HG03432 (cell line): Measurements from ENCODE around the gene L1TD1.
A peak's percentile ranks its signal among the peaks of the same experiment; 100 is the strongest.
"Not testable (repeated sequence)": the region's sequence is repeated elsewhere in the genome, so short reads cannot be mapped to it uniquely, and the experiment has no call there.

Experiments
- ATAC-seq: cut with Tn5 transposase; IDR thresholded peaks from one replicate; pipeline ENCODE4 v1.9.1; 2021; ENCODE audit warnings: mild to moderate bottlenecking, moderate library complexity; ENCODE audit not compliant: unreplicated experiment

Gene L1TD1, protein sequence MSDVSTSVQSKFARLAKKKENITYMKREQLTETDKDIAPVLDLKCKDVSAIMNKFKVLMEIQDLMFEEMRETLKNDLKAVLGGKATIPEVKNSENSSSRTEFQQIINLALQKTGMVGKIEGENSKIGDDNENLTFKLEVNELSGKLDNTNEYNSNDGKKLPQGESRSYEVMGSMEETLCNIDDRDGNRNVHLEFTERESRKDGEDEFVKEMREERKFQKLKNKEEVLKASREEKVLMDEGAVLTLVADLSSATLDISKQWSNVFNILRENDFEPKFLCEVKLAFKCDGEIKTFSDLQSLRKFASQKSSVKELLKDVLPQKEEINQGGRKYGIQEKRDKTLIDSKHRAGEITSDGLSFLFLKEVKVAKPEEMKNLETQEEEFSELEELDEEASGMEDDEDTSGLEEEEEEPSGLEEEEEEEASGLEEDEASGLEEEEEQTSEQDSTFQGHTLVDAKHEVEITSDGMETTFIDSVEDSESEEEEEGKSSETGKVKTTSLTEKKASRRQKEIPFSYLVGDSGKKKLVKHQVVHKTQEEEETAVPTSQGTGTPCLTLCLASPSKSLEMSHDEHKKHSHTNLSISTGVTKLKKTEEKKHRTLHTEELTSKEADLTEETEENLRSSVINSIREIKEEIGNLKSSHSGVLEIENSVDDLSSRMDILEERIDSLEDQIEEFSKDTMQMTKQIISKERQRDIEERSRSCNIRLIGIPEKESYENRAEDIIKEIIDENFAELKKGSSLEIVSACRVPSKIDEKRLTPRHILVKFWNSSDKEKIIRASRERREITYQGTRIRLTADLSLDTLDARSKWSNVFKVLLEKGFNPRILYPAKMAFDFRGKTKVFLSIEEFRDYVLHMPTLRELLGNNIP

DNA sequence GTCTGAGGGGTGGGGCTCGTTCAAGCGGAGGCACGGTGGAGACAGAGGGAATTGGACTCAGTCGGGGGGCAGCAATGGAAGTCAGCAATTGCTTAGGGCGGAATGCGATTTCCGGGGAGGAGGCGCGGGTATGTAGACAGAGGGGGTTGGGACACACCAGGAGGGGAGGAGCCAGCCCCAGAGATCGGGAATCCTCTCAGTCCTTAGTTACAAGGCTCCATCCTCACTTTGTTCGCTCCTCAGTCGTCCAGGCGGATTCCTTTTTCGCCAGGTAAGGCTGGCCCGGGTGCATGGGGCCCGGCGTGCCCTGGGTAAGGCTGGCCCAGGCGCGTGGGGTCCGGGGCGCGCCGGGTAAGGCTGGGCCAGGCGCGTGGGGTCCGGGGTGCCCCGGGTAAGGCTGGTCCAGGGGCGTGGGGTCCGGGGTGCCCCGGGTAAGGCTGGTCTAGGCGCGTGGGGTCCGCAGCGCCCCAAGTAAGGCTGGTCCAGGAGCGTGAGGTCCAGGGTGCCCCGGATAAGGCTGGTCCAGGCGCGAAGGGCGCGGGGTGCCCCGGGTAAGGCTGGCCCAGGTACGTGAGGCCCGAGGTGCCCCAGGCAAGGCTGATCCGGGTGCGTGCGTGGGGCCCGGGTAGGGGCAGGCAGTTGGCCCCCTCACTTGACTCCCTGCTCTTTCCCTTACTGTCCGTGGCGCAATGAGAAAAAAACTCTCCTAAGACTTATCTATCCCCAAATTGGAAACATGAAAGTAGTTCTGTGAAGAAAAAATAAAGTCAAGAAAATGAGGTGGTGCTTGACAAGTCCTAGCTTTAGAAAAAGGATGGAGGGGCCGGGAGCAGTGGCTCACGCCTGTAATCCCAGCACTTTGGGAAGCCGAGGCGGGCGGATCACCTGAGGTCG, at the start of gene L1TD1:
Gene L1TD1 (plus strand): TSS at position 199 of the 894 bp plus-strand sequence. CDS start 11,780 bp downstream, outside the sequence.
- no peak for ATAC-seq

- peak; percentile 86 for ATAC-seq
Observed at GRCh38 chr1:62159940-62160348, 34.7 kb upstream of the L1TD1 start.

GRCh38 chr1:62161711-62162110, 32.9 kb upstream of the L1TD1 start:
- no peak for ATAC-seq

DNA sequence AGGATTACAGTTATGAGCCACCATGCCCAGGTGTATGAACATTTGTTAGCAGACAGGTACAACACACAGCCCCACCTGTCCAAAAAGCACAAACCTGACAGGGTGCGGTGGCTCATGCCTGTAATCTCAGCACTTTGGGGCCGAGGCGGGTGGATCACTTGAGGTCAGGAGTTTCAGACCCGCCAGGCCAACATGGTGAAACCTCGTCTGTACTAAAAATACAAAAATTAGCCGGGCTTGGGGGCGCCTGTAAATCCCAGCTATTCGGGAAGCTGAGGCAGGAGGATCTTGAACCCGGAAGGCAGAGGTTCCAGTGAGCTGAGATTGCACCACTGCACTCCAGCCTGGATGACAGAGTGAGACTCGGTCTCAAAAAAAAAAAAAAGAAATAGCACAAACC, 24.3 kb upstream of the L1TD1 start:
- not testable (repeated sequence) for ATAC-seq

GRCh38 chr1:62175568-62176179, 19.0 kb upstream of the L1TD1 start:
- no peak for ATAC-seq

DNA sequence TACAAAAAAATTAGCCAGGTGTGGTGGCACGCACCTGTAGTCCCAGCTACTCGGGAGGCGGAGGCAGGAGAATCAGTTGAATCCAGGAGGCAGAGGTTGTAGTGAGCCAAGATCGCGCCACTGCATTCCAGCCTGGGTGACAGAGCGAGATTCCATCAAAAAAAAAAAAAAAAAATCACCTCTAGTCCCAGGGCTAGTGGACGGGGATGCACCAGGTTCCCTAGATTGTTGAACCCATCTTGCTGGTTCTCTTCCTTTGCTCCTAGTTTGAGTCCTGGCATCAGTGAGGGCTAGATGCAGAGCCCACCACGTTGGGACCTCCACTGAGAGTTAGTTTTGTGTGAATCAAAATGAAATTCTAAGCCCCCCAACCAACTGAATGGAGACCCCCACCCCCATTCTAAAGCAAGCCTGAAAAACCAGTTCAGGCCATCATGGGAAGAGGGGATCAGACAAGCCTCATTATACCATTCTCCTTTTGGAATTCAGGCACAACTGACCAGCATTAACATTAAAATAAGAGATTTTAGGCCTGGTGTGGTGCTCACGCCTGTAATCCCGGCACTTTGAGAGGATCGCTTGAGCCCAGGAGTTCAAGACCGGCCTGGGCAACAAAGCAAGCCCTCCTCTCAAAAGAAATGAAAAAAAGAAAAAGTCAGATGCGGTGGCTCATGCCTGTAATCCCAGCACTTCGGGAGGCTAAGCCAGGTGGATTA, 17.9 kb upstream of the L1TD1 start:
- no peak for ATAC-seq

DNA sequence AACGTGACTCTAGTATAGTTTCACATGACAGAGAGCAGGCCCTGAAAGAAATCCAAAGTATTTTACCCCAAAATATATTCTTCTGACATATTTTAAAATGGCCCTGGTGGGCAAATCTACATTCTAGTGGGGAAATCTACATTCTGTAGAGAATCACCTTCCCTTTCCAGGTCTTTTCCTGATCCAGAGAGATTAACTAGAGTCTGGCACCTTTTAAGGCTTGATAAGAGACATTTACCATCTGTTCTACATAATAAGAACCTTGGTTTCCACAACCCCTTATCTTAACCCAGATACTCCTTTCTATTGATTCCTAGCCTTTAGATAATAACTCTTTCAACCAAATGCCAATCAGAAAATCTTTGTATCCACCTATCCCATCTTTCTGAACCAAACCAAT, 17.0 kb upstream of the L1TD1 start:
- ATAC-seq = no peak

- ATAC-seq = no peak
Observed at GRCh38 chr1:62178372-62178771, 16.3 kb upstream of the L1TD1 start.

DNA sequence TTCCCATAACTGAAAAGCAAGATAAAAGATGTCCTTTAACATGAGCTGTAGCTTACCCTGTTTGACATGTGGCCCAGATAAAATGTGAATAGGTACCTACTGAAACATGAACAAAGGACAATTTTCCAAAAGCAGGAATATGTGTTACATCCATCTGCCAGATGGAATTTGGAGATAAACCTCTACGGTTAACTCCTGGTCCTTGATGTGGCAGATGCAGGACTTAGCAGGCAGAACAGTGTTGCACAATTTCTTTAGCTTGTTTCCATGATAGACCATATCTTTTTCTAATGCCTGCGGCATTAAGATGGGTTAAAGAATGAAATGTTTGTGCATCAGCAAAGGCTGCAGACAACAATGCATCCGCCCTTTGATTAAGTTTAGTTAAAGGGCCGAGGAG, 14.6 kb upstream of the L1TD1 start:
- not testable (repeated sequence) for ATAC-seq

- ATAC-seq = no peak
Observed at GRCh38 chr1:62180639-62181038, 14.0 kb upstream of the L1TD1 start.

DNA sequence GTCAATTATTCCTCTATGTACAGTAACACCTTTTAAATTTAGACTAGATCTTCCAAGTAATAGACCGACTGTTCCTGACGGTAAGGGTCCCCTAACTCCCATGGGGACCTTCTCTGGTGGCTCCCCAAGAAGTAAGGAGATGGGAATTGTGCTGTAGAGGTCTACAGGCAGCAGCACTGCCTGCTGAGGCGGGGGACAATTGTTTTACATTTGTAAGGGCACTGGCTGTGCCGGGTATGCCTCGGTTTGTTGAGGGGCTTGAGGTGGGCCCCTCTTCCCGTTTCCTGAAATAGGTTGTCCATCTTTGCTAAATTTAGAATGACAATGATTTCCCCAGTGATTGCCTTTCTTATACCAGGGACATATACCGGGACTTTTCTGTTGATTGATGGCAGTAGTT, 13.1 kb upstream of the L1TD1 start:
- no peak for ATAC-seq

DNA sequence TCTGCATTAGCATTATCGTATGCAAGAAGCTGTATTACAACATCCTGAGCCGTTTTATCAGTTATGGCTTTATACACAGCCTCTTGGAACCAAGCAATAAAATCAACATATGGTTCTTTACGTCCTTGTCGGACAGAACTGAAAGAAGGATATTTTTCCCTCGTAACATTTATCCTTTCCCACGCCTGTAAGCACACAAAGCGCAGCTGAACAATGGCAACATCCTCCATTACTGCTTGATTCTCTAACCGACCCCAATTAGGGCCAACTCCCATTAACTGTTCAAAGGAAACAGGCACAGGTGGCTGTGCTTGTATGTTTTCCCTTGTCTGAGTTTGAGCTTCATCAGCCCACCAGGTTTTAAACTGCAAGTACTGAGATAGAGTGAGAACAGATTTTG, 12.5 kb upstream of the L1TD1 start:
- ATAC-seq = not testable (repeated sequence)

- not testable (repeated sequence) for ATAC-seq
Observed at GRCh38 chr1:62183164-62184020, 11.3 kb upstream of the L1TD1 start.

DNA sequence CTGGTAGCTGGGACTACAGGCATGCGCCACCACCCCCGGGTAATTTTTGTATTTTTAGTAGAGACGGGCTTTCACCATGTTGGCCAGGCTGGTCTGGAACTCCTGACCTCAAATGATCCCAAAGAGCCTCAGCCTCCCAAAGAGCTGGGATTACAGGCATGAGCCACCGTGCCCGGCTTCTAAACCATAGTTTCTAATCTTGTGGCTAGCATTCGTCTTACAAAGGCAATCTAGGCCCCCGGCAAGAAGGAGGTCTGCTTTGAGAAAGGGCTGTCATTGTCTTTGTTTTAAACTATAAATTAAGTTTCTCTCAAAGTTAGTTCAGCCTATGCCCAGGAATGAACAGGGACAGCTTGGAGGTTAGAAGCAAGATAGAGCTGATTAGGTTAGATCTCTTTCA, 10.3 kb upstream of the L1TD1 start:
- ATAC-seq = no peak

DNA sequence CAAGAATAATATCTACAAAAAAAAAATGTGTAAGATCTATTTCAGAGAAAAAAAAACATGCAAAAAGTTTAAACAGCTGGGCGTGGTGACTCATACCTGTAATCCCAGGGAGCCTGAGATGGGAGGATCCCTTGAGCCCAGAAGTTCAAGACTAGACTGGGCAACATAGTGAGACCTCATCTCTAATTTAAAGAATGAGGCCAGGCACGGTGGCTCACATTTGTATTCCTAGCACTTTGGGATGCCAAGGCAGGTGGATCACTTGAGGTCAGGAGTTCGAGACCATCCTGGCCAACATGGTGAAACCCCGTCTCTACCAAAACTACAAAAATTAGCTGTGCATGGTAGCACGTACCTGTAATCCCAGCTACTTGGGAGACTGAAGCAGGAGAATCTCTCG, 9.4 kb upstream of the L1TD1 start:
- ATAC-seq = not testable (repeated sequence)

DNA sequence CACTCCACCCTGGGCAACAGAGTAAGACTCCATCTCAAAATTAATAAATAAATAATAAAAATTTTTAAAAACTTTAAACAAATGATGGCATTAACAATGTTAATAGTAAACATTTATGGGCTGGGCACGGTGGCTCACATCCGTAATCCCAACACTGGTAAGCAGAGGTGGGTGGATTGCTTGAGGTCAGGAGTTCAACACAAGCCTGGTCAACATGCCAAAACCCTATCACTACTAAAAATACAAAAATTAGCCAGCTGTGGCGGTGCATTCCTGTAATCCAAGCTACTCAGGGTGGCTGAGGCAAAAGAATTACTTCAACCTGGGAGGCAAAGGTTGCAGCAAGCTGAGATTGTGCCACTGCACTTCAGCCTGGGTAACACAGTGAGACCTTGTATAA, 9.0 kb upstream of the L1TD1 start:
- ATAC-seq = no peak

GRCh38 chr1:62187548-62187947, 7.1 kb upstream of the L1TD1 start:
- no peak for ATAC-seq

DNA sequence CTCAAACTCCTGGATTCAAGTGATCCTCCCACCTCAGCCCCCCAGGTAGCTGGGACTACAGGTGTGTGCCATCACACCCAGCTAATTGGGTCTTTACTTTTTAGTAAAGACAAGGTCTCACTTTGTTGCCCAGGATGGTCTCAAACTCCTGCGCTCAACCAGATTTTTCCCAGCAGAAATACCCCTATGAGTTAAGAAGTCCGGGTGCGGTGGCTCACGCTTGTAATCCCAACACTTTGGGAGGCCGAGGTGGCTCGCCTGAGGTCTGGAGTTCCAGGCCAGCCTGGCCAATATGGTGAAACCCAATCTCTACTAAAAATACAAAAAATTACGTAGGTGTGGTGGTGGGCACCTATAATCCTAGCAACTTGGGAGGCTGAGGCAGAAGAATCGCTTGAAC, 6.5 kb upstream of the L1TD1 start:
- ATAC-seq = no peak
